K562 (cell line): ENCODE measurements around the gene TAS1R3. TPM values are rescaled to one million over a fixed set of nuclear protein-coding genes. Genes with fewer than 3 reads are reported as not detected.

Source experiments
- BRCA1 ChIP-seq, 2 experiments: fragments of 450-650 bp in 1 of 2; sonication (generic) in 1 of 2; formaldehyde crosslinking in 1 of 2; IDR thresholded peaks; 2 replicates each; pipeline versions ENCODE4 v1.5.0 to v1.6.1; 2017 to 2020; ENCODE audit warnings: mild to moderate bottlenecking in 1 of 2, missing genetic modification reagents in 1 of 2
- BRD4 ChIP-seq: fragments of 200-600 bp; sonication (generic); IDR thresholded peaks from 2 replicates; pipeline ENCODE4 v1.6.1; 2017; ENCODE audit warnings: inconsistent platforms
- DMBX1 ChIP-seq: fragments of 250-450 bp; sonication (Bioruptor Pico); IDR thresholded peaks from 2 replicates; pipeline ENCODE4 v1.8.0; 2022; ENCODE audit warnings: inconsistent platforms, mild to moderate bottlenecking, moderate library complexity, borderline replicate concordance
- E4F1 ChIP-seq: fragments of 250-450 bp; sonication (Bioruptor Pico); IDR thresholded peaks from 2 replicates; pipeline ENCODE4 v1.5.0; 2021; ENCODE audit warnings: mild to moderate bottlenecking, borderline replicate concordance
- ESRRA ChIP-seq: fragments of 450-650 bp; IDR thresholded peaks from 2 replicates; pipeline ENCODE4 v1.6.1; 2014; ENCODE audit warnings: low read depth, mild to moderate bottlenecking, moderate library complexity, borderline replicate concordance
- ETS1 ChIP-seq: conservative IDR thresholded peaks from 2 replicates; pipeline ENCODE4 v1.6.1; 2011; ENCODE audit warnings: low read depth, mild to moderate bottlenecking, low read length; ENCODE audit not compliant: control insufficient read depth
- FOXP4 ChIP-seq: sonication (generic); formaldehyde crosslinking; IDR thresholded peaks from 2 replicates; pipeline ENCODE4 v1.8.0; 2022; ENCODE audit warnings: mild to moderate bottlenecking, missing genetic modification reagents, borderline replicate concordance
- HLTF ChIP-seq: fragments of 450-650 bp; IDR thresholded peaks from 2 replicates; pipeline ENCODE4 v1.6.1; 2016
- RNF2 ChIP-seq: sonication (generic); IDR thresholded peaks from 2 replicates; pipeline ENCODE4 v1.6.1; 2016
- SP1 ChIP-seq: sonication (generic); formaldehyde crosslinking; IDR thresholded peaks from 2 replicates; pipeline ENCODE4 v1.8.1; 2022; ENCODE audit warnings: mild to moderate bottlenecking, missing genetic modification reagents
- SREBF2 ChIP-seq: sonication (generic); formaldehyde crosslinking; IDR thresholded peaks from 2 replicates; pipeline ENCODE4 v1.4.0; 2020; ENCODE audit warnings: mild to moderate bottlenecking, missing genetic modification reagents
- TRIM28 ChIP-seq: fragments of 450-650 bp; IDR thresholded peaks from 2 replicates; pipeline ENCODE4 v1.6.1; 2017
- XRCC3 ChIP-seq: fragments of 450-650 bp; IDR thresholded peaks from 2 replicates; pipeline ENCODE4 v1.6.1; 2017; ENCODE audit warnings: mild to moderate bottlenecking, moderate library complexity
- ZNF197 ChIP-seq: fragments of 200-800 bp; sonication (Bioruptor generic); IDR thresholded peaks from 2 replicates; pipeline ENCODE4 v1.6.1; 2016; ENCODE audit warnings: low read depth, missing genetic modification characterization, missing compliant biosample characterization
- ZNF239 ChIP-seq: fragments of 250-450 bp; sonication (Bioruptor Pico); IDR thresholded peaks from 2 replicates; pipeline ENCODE4 v1.4.0; 2020; ENCODE audit warnings: mild to moderate bottlenecking
- ZNF277 ChIP-seq: fragments of 250-450 bp; sonication (Bioruptor Pico); IDR thresholded peaks from 2 replicates; pipeline ENCODE4 v1.8.0; 2022; ENCODE audit warnings: inconsistent platforms, mild to moderate bottlenecking, moderate library complexity, borderline replicate concordance
- polyA plus RNA-seq, 8 experiments: library from polyadenylated mRNA; depleted of rRNA in 4 of 8; stranded (reverse) in 5 of 8; unstranded in 3 of 8; fragments of >200 nt; fragmentation: Nextera tagmentation in 2 of 8; fragmentation: Illumina TruSeq in 1 of 8; extraction: Ambion mirVana in 2 of 8; extraction: Trizol in 1 of 8; gene quantifications; 2 replicates each; pipeline versions ENCODE4 v1.2.1 to v1.2.3, GENCODE V29; 2011 to 2014; ENCODE audit warnings: inconsistent platforms in 1 of 8, missing spikeins in 1 of 8
- total RNA-seq, 7 experiments: library from RNA; depleted of rRNA in 6 of 7; stranded (reverse); fragments of >200 nt in 6 of 7; fragmentation: Illumina TruSeq in 2 of 7; extraction: Trizol in 2 of 7; gene quantifications; 2 replicates each; pipeline versions ENCODE4 v1.2.1 to v1.2.3, GENCODE V29; 2011 to 2021; ENCODE audit warnings: low replicate concordance in 1 of 7
- TF ChIP-seq, protein P1 (sequence below), 2 experiments: IDR thresholded peaks; 2 replicates each; pipeline ENCODE4 v1.6.1; 2011; ENCODE audit warnings: borderline replicate concordance in 1 of 2, control low read depth in 1 of 2, low read depth in 1 of 2, low read length in 1 of 2, mild to moderate bottlenecking in 1 of 2, mixed read lengths in 1 of 2, moderate library complexity in 1 of 2; ENCODE audit not compliant: insufficient read depth in 1 of 2, insufficient read length in 1 of 2, poor library complexity in 1 of 2, severe bottlenecking in 1 of 2; ENCODE audit errors: extremely low read depth in 1 of 2
- TF ChIP-seq, protein P2 (sequence below): fragments of 450-650 bp; IDR thresholded peaks from 2 replicates; pipeline ENCODE4 v1.6.1; 2016; ENCODE audit warnings: low read depth, mild to moderate bottlenecking, moderate library complexity

Gene TAS1R3
- total and polyA plus RNA-seq, 9 of the 15 experiments (the other 6 are each of a cell fraction or from before 2014, with no cell fraction given), result 0.07 to 0.13 TPM; not detected in 7

DNA sequence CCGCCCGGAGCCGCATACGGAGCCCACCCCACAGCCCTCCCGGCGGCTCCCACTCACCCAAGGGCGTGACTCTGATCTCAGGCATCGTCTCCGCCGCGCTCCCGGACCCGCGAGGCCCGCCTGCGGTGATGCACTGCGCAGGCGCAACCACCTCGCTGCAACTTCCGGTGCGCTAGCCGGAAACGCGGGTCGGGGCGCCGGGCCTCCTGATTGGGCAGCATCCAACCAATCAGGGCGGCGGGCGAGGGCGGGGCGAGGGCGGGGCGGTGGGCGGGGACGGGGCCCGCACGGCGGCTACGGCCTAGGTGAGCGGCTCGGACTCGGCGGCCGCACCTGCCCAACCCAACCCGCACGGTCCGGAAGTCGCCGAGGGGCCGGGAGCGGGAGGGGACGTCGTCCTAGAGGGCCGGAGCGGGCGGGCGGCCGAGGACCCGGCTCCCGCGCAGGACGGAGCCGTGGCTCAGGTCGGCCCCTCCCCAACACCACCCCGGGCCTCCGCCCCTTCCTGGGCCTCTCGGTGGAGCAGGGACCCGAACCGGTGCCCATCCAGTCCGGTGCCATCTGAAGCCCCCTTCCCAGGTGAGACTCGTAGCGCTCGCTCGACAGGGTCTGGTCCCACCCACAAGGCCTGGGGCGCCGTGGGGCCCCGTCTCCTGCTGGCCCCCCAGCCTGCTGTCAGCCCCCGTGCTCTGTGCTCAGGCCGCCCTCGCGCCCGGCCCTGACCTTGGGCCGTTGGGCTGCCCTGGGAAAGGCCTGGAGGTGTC lies 6.4 kb upstream of the TAS1R3 start, which contains the start of the genes CPTP and INTS11 (continued):
- no peak for TF ChIP-seq BRCA1 (IDR thresholded peaks at IDR 0.05)
- no peak for TF ChIP-seq BRCA1 (CRISPR knock-in tag; IDR thresholded peaks at IDR 0.05)
- TF ChIP-seq TRIM28, result no peak
- TF ChIP-seq ZNF277 (CRISPR knock-in tag), result no peak
- TF ChIP-seq DMBX1 (CRISPR knock-in tag), result 0 out of 2 replicates have a peak, but pooled peaks have one; percentile 19
- no peak for TF ChIP-seq ZNF239 (CRISPR knock-in tag)
- TF ChIP-seq SREBF2 (CRISPR knock-in tag), result no peak
- no peak for TF ChIP-seq ZNF197 (CRISPR knock-in tag)
- TF ChIP-seq HLTF, result no peak
- TF ChIP-seq, protein P1, sequence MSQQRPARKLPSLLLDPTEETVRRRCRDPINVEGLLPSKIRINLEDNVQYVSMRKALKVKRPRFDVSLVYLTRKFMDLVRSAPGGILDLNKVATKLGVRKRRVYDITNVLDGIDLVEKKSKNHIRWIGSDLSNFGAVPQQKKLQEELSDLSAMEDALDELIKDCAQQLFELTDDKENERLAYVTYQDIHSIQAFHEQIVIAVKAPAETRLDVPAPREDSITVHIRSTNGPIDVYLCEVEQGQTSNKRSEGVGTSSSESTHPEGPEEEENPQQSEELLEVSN (IDR thresholded peaks at IDR 0.05; ENCODE audit: borderline replicate concordance in 1 of 2, extremely low read depth in 1 of 2, insufficient read depth in 1 of 2, insufficient read length in 1 of 2, low read depth in 1 of 2, low read length in 1 of 2, poor library complexity in 1 of 2, severe bottlenecking in 1 of 2), result peak; percentile 47 to 70
- peak; percentile 43; the same call in 1 of the 2 replicates for TF ChIP-seq ETS1
- no peak for TF ChIP-seq BRD4
- TF ChIP-seq SP1, result peak; percentile 90
- peak; percentile 48; the same call in 1 of the 2 replicates for TF ChIP-seq RNF2
- TF ChIP-seq E4F1 (CRISPR knock-in tag), result no peak
- TF ChIP-seq, protein P2, sequence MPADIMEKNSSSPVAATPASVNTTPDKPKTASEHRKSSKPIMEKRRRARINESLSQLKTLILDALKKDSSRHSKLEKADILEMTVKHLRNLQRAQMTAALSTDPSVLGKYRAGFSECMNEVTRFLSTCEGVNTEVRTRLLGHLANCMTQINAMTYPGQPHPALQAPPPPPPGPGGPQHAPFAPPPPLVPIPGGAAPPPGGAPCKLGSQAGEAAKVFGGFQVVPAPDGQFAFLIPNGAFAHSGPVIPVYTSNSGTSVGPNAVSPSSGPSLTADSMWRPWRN, result no peak
- peak; percentile 76; the same call in 1 of the 2 replicates for TF ChIP-seq ESRRA
- no peak for TF ChIP-seq XRCC3
- TF ChIP-seq FOXP4 (CRISPR knock-in tag), result 0 out of 2 replicates have a peak, but pooled peaks have one; percentile 19
